Measurements from ENCODE around the gene C10orf143.
A peak's percentile ranks its signal among the peaks of the same experiment; 100 is the strongest.
"Not testable (repeated sequence)": the region's sequence is repeated elsewhere in the genome, so short reads cannot be mapped to it uniquely, and the experiment has no call there.

C10orf143 gene

DNA sequence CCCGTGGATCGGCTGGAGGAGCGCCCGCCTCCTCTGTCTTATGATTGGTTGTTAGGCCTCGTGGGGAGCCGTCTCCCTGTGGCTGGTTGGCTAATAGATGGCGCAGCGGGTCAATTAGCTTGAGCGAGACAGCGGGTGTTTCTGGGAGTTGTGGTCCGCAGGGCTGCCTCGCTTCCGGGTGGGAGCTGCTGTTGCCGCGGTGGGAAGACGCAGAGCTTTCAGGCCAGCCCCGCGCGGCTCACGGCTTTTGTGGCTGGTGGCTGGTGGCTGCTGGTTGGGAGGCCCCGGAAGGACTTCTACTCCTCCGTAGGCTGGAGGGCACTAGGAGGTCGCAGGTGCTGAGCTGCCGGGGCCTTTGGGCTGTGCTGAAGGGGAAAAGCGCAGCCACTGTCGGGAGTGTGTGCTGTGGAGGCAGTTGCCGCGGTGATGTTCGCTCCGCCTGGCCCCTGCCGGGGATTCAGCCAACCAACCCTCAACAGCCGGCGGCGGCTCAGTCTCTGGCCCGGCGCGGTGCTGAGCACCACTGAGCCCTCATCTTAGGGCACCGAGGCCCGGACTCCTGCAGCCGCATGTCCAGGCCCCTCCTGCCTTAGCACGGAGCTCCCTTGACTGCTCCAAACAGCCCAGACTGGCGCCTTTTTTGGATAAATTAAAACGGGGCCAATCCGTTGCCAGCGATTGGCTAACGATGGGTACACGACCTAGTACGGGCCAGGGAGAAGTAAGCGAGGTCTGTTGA, 652 bp upstream of the C10orf143 start:
- DNase-seq (ENCODE audit: low read depth in 2 of 2), result peak; percentile 85 to 88

DNA sequence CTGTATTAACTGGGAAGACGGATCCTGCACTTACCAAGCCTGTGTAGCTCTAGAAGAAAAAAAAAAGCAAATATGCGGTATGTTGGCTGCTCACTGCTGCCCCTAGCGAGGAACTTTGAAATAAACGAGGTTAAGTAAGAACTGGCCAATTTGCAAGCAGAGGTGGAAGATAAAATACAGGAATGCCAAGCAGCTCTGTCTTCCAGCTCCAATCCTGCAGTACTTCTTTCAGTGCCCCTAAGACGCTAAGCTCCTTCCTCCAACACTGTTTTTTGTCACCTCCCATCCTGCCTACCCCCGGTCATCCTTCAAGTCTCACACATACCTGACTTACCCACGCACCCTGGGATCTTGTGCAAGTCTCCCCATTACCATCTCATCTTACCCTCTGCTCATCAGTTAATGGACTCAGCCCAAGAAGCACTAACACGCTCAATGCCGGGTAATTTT, 809 bp downstream of the C10orf143 start:
- DNase-seq (ENCODE audit: low read depth in 2 of 2), result peak in 1 of 2 donors; percentile 48

- DNase-seq (ENCODE audit: low read depth in 2 of 2), result no peak
These were observed 1.6 kb downstream of the C10orf143 start for GRCh38 chr10:130108934-130109604.

DNA sequence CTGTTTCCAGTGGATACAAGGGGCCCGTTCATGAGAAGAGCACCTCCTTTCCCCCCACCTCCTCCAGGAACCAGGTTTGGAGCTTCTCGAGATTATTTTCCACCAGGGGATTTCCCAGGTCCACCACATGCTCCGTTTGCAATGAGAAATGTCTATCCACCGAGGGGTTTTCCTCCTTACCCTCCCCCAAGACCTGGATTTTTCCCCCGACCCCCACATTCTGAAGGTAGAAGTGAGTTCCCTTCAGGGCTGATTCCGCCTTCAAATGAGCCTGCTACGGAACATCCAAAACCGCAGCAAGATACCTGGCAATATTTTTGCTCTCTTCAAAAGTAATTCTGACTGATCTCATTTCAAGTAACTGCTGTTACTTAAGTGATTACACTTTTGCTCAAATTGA, 2.5 kb downstream of the C10orf143 start:
- DNase-seq (ENCODE audit: low read depth in 2 of 2), result not testable (repeated sequence)

- DNase-seq (ENCODE audit: low read depth in 2 of 2), result no peak
These were observed 4.9 kb downstream of the C10orf143 start for GRCh38 chr10:130105724-130106123.

- no peak for DNase-seq (ENCODE audit: low read depth in 2 of 2)
These were observed 11.3 kb downstream of the C10orf143 start for GRCh38 chr10:130099344-130099743.

DNA sequence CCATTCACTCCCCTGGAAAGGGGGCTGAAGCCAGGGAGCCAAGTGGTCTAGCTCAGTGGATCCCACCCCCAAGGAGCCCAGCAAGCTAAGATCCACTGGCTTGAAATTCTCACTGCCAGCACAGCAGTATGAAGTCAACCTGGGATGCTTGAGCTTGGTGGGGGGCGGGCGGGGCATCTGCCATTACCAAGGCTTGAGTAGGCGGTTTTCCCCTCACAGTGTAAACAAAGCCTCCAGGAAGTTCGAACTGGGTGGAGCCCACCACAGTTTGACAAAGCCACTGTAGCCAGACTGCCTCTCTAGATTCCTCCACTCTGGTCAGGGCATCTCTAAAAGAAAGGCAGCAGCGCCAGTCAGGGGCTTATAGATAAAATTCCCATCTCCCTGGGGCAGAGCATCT, 20.1 kb downstream of the C10orf143 start:
- DNase-seq (ENCODE audit: low read depth in 2 of 2), result not testable (repeated sequence)

GRCh38 chr10:130080461-130080814, 30.2 kb downstream of the C10orf143 start:
- DNase-seq (ENCODE audit: low read depth in 2 of 2), result no peak

GRCh38 chr10:130079614-130080460, 30.8 kb downstream of the C10orf143 start:
- DNase-seq (ENCODE audit: low read depth in 2 of 2), result no peak

DNA sequence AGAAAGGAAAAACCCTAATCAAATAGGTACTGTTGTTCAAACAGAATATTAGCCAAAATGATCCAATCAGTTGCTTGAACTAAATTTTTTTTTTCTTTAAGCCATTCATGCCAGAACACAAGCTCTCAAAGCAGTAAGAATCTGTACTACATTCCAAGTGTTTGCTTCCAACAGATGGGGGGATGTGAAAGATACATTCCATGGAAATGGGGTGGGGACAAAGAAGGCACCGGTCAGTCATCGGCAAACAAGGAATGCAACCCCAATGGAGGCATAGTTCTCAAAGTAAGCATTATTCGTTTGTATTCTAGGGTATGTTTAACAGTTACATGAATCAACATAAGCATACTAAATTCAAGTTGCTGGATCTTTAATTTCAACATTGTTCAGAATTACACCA, 32.5 kb downstream of the C10orf143 start:
- DNase-seq (ENCODE audit: low read depth in 2 of 2), result no peak

- DNase-seq (ENCODE audit: low read depth in 2 of 2), result no peak
These were observed 33.9 kb downstream of the C10orf143 start for GRCh38 chr10:130076681-130077080.

DNA sequence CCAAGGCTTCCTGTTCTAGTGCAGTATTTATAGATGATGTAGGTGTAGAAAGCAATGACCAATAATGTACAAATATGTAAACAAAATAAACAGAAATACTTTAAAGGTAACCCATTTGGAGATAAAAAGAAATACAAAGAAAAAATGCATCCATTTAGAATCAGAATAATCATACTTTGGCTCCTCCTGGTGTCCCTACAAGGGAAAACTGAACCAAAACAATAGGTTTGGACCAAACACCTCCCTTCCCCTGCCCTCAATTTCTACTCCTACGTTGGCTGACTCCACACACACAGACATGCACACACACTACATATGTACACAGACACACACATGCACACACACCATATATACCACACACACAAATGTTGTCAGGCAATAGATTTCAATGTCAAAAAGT, 36.0 kb downstream of the C10orf143 start:
- DNase-seq (ENCODE audit: low read depth in 2 of 2), result no peak

DNA sequence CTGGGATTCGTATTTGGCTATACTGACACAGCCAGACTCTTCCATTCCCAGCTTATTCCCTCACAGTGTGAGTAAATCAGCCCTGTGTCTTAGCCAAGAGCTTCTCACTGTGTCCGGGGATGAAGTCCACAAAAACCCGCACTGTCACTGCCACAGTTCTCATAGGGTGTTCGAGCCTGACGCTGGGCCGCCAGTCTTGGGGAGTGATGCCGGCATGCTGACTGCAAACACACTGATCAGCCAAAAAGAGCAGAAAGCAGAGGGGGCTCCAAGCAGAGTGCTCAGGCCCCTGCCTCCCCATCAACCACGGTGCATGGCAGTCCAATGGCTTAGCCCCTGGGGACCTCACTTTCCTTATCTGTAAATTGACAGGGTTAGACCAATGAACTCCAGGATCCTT, 36.7 kb downstream of the C10orf143 start:
- DNase-seq (ENCODE audit: low read depth in 2 of 2), result no peak

- no peak for DNase-seq (ENCODE audit: low read depth in 2 of 2)
These were observed 38.4 kb downstream of the C10orf143 start for GRCh38 chr10:130072247-130072646.

- DNase-seq (ENCODE audit: low read depth in 2 of 2), result no peak
These were observed 42.7 kb downstream of the C10orf143 start for GRCh38 chr10:130067893-130068292.

DNA sequence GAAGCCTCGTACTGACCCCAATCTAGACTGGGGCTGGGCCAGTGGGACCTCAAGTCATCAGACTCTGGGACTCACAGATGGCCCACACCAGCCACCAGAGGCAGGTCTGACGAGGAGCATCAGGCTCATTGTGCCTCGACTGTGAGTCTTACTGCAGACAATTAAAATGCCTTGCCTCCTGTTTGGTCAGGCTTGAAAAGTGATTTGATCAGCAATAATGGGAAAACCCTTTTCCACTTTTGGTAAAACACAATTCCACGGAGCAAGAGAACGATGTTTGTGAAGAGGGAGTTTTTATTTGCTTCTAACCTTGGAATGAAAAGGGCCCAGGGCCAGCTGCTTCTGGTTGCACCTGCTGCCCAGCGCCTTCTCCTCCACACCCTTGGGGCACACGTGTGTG, 43.9 kb downstream of the C10orf143 start:
- no peak for DNase-seq (ENCODE audit: low read depth in 2 of 2)

DNA sequence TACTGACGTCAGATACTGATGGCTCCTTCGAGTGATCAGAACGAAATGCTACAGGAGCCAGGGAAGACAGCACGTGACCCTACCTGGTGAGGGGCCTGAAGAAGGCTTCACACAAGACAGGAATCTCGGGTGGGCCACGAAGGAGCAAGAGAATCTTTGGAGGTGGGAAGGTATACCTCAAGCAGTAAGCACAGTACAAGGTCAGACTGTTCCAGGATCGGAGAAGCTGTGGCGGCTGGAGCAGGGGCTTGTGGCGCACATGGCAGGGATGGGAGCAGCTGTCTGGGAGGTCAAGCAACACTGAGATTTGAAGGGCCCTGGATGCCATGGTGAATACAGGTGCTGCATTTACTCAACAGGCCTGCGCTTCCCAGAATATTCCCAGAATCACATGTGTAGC, 45.4 kb downstream of the C10orf143 start:
- DNase-seq (ENCODE audit: low read depth in 2 of 2), result no peak

DNA sequence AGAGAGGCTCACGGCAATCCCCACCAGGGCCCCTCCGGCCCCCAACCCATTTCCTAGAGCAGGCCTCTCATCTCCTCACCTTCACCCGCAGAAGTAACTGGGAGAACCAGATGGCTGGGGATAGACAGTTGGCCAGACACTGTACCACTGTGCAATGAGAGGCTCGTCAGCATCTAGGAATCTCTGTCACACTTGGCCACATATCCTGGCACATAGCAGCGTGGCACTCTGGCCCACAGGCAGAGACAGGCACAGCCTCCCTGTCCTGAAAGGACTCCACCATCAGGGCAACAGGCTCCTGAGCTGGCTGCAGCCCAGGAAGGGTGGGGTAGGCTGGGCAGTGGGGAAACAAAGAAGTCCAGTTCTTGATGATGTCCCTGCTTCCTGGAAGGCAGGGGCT, 45.8 kb downstream of the C10orf143 start:
- no peak for DNase-seq (ENCODE audit: low read depth in 2 of 2)

GRCh38 chr10:130062976-130063375, 47.7 kb downstream of the C10orf143 start:
- no peak for DNase-seq (ENCODE audit: low read depth in 2 of 2)

DNA sequence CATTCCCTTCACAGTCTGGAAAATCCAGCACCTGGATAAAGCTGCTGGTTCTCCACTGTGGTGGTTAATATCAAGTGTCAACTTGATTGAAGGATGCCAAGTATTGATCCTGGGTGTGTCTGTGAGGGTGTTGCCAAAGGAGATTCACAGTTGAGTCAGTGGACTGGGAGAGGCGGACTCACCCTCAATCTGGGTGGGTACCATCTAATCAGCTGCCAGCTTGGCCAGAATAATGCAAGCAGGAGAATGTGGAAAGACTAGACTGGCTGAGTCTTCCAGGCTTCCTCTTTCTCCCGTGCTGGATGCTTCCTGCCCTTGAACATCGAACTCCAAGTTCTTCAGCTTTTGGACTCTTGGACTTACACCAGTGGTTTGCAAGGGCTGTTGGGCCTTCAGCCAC, 48.4 kb downstream of the C10orf143 start:
- no peak for DNase-seq (ENCODE audit: low read depth in 2 of 2)

DNA sequence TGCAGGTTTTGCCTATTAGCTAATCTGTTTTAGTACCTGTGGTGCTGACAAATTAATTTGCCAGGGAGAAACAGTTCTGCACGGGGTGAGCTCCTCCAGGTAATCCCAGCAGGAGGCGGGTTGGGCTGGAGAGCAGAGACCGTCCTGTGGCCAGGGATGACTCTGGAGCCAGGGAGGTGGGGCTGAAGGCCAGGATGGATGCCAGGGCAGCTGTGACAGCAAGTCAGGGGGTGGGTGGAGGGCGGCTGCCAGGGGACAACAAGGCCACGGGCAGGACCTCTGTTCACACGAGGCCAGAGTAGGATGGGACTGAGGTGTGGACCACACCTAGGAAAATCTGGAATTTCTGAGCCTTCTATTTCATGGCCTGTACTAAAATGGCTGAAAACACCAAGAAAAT, 48.9 kb downstream of the C10orf143 start:
- DNase-seq (ENCODE audit: low read depth in 2 of 2), result no peak

DNA sequence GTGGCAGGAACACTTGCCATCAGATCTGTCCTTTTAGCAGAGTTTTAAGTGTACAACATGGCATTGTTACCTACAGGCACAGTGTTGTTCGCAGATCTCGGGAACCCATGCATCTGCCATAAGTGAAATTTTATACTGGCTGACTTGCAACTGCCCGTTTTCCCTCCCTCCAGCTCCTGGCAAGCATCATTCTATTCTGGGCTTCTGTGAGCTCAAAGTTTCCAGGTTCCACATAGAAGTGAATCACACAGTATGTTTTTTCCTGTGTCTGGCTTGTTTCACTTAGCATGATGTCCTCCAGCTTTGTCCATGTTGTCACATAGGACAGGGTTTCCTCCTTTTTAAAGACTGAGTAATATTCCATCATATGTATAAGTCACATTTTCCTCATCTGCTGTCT, 56.6 kb downstream of the C10orf143 start:
- no peak for DNase-seq (ENCODE audit: low read depth in 2 of 2)

GRCh38 chr10:130053561-130053960, 57.1 kb downstream of the C10orf143 start:
- DNase-seq (ENCODE audit: low read depth in 2 of 2), result no peak

Data from stimulated activated CD8-positive, alpha-beta memory T cell treated with anti-CD3 and anti-CD28 coated beads, Interleukin-2, amount 100 ng/mL, for 48 hours (primary cell).